Measurements from ENCODE around the gene ARMH4.

ARMH4 gene

GRCh38 chr14:58099682-58100081 is 52.3 kb downstream of the ARMH4 start:
- Mint-ChIP-seq H3K27ac (no peak overlapping the region), H3K9me3 (no peaks in the 10 kb centered on the region), H3K36me3 (ENCODE audit: low read depth) (no peaks in the 10 kb centered on the region), H3K27me3 (peaks cover 3% of the 10 kb centered on the region), H3K4me1 (ENCODE audit: low read depth) (no peaks in the 10 kb centered on the region), H3K4me3 (no peak overlapping the region)
- DNase-seq = no peak

GRCh38 chr14:58098507-58098906 is 53.5 kb downstream of the ARMH4 start:
- Mint-ChIP-seq H3K4me1 (ENCODE audit: low read depth) (no peaks in the 10 kb centered on the region), H3K9me3 (no peaks in the 10 kb centered on the region), H3K27ac (no peak overlapping the region), H3K36me3 (ENCODE audit: low read depth) (no peaks in the 10 kb centered on the region), H3K27me3 (no peaks in the 10 kb centered on the region), H3K4me3 (no peak overlapping the region)
- DNase-seq = no peak

GRCh38 chr14:58096731-58097130 is 55.3 kb downstream of the ARMH4 start:
- peaks cover 3% of the 10 kb centered on the region for H3K27me3 Mint-ChIP-seq
- H3K36me3 Mint-ChIP-seq (ENCODE audit: low read depth) = no peaks in the 10 kb centered on the region
- no peak overlapping the region for H3K4me3 Mint-ChIP-seq

GRCh38 chr14:58091883-58092630 is 60.0 kb downstream of the ARMH4 start:
- no peaks in the 10 kb centered on the region for H3K4me1 Mint-ChIP-seq (ENCODE audit: low read depth)
- no peaks in the 10 kb centered on the region for H3K9me3 Mint-ChIP-seq
- H3K36me3 Mint-ChIP-seq (ENCODE audit: low read depth) = no peaks in the 10 kb centered on the region
- no peak for DNase-seq
- no peak overlapping the region for H3K4me3 Mint-ChIP-seq
- no peak overlapping the region for H3K27ac Mint-ChIP-seq
- peaks cover 10% of the 10 kb centered on the region for H3K27me3 Mint-ChIP-seq

More at GRCh38 chr14:58096731-58097130, 55.3 kb downstream of the ARMH4 start:
- no peaks in the 10 kb centered on the region for H3K9me3 Mint-ChIP-seq
- no peak overlapping the region for H3K27ac Mint-ChIP-seq
- no peaks in the 10 kb centered on the region for H3K4me1 Mint-ChIP-seq (ENCODE audit: low read depth)
- no peak for DNase-seq

- Mint-ChIP-seq H3K9me3 (no peaks in the 10 kb centered on the region), H3K27me3 (peaks cover 22% of the 10 kb centered on the region), H3K36me3 (ENCODE audit: low read depth) (no peaks in the 10 kb centered on the region), H3K27ac (no peak overlapping the region), H3K4me3 (no peak overlapping the region), H3K4me1 (ENCODE audit: low read depth) (no peaks in the 10 kb centered on the region)
- DNase-seq = no peak
Measured at GRCh38 chr14:58089612-58090011, 62.4 kb downstream of the ARMH4 start.

- Mint-ChIP-seq H3K9me3 (no peaks in the 10 kb centered on the region), H3K27ac (no peak overlapping the region), H3K27me3 (peaks cover 29% of the 10 kb centered on the region), H3K4me1 (ENCODE audit: low read depth) (no peaks in the 10 kb centered on the region), H3K4me3 (no peak overlapping the region), H3K36me3 (ENCODE audit: low read depth) (no peaks in the 10 kb centered on the region)
- DNase-seq = no peak
Measured at GRCh38 chr14:58088961-58089360, 63.1 kb downstream of the ARMH4 start.

- Mint-ChIP-seq H3K27ac (no peak overlapping the region), H3K9me3 (no peaks in the 10 kb centered on the region), H3K4me1 (ENCODE audit: low read depth) (peaks cover 2% of the 10 kb centered on the region)
Measured at GRCh38 chr14:58085877-58086276, 66.1 kb downstream of the ARMH4 start.

GRCh38 chr14:58082491-58083098 is 69.4 kb downstream of the ARMH4 start:
- no peaks in the 10 kb centered on the region for H3K9me3 Mint-ChIP-seq
- no peak overlapping the region for H3K4me3 Mint-ChIP-seq
- H3K27me3 Mint-ChIP-seq = peaks cover 45% of the 10 kb centered on the region
- H3K4me1 Mint-ChIP-seq (ENCODE audit: low read depth) = peaks cover 2% of the 10 kb centered on the region
- no peak for DNase-seq
- no peak overlapping the region for H3K27ac Mint-ChIP-seq
- H3K36me3 Mint-ChIP-seq (ENCODE audit: low read depth) = no peaks in the 10 kb centered on the region

More at GRCh38 chr14:58085877-58086276, 66.1 kb downstream of the ARMH4 start:
- no peaks in the 10 kb centered on the region for H3K36me3 Mint-ChIP-seq (ENCODE audit: low read depth)
- peaks cover 35% of the 10 kb centered on the region for H3K27me3 Mint-ChIP-seq
- no peak overlapping the region for H3K4me3 Mint-ChIP-seq
- no peak for DNase-seq

GRCh38 chr14:58082011-58082410 is 70.0 kb downstream of the ARMH4 start:
- Mint-ChIP-seq H3K4me3 (no peak overlapping the region), H3K9me3 (no peaks in the 10 kb centered on the region), H3K36me3 (ENCODE audit: low read depth) (no peaks in the 10 kb centered on the region), H3K4me1 (ENCODE audit: low read depth) (peaks cover 2% of the 10 kb centered on the region), H3K27me3 (peaks cover 39% of the 10 kb centered on the region), H3K27ac (no peak overlapping the region)
- no peak for DNase-seq

GRCh38 chr14:58078471-58078870 is 73.5 kb downstream of the ARMH4 start:
- H3K27ac Mint-ChIP-seq = no peak overlapping the region
- H3K4me1 Mint-ChIP-seq (ENCODE audit: low read depth) = peaks cover 2% of the 10 kb centered on the region
- DNase-seq = no peak
- no peaks in the 10 kb centered on the region for H3K9me3 Mint-ChIP-seq
- peaks cover 25% of the 10 kb centered on the region for H3K27me3 Mint-ChIP-seq
- H3K4me3 Mint-ChIP-seq = no peak overlapping the region
- no peaks in the 10 kb centered on the region for H3K36me3 Mint-ChIP-seq (ENCODE audit: low read depth)

GRCh38 chr14:58078068-58078467 is 73.9 kb downstream of the ARMH4 start:
- H3K4me3 Mint-ChIP-seq = no peak overlapping the region
- H3K9me3 Mint-ChIP-seq = no peaks in the 10 kb centered on the region
- peaks cover 2% of the 10 kb centered on the region for H3K4me1 Mint-ChIP-seq (ENCODE audit: low read depth)
- H3K27ac Mint-ChIP-seq = no peak overlapping the region
- no peaks in the 10 kb centered on the region for H3K36me3 Mint-ChIP-seq (ENCODE audit: low read depth)
- peaks cover 29% of the 10 kb centered on the region for H3K27me3 Mint-ChIP-seq
- DNase-seq = no peak

GRCh38 chr14:58077621-58078020 is 74.4 kb downstream of the ARMH4 start:
- Mint-ChIP-seq H3K4me1 (ENCODE audit: low read depth) (peaks cover 2% of the 10 kb centered on the region), H3K9me3 (no peaks in the 10 kb centered on the region), H3K4me3 (no peak overlapping the region), H3K27ac (no peak overlapping the region), H3K36me3 (ENCODE audit: low read depth) (no peaks in the 10 kb centered on the region), H3K27me3 (peaks cover 24% of the 10 kb centered on the region)
- no peak for DNase-seq

GRCh38 chr14:58073516-58073915 is 78.5 kb downstream of the ARMH4 start:
- Mint-ChIP-seq H3K9me3 (no peaks in the 10 kb centered on the region), H3K4me1 (ENCODE audit: low read depth) (no peaks in the 10 kb centered on the region), H3K27ac (no peak overlapping the region), H3K4me3 (no peak overlapping the region), H3K36me3 (ENCODE audit: low read depth) (no peaks in the 10 kb centered on the region), H3K27me3 (peaks cover 13% of the 10 kb centered on the region)
- DNase-seq = no peak

GRCh38 chr14:58072288-58073071 is 79.5 kb downstream of the ARMH4 start:
- DNase-seq = peak; percentile 34
- H3K36me3 Mint-ChIP-seq (ENCODE audit: low read depth) = no peaks in the 10 kb centered on the region
- no peaks in the 10 kb centered on the region for H3K9me3 Mint-ChIP-seq
- H3K27me3 Mint-ChIP-seq = peaks cover 13% of the 10 kb centered on the region
- H3K27ac Mint-ChIP-seq = no peak overlapping the region
- H3K4me1 Mint-ChIP-seq (ENCODE audit: low read depth) = no peaks in the 10 kb centered on the region
- no peak overlapping the region for H3K4me3 Mint-ChIP-seq

GRCh38 chr14:58071341-58071740 is 80.7 kb downstream of the ARMH4 start:
- Mint-ChIP-seq H3K4me3 (no peak overlapping the region), H3K36me3 (ENCODE audit: low read depth) (no peaks in the 10 kb centered on the region), H3K27ac (no peak overlapping the region), H3K4me1 (ENCODE audit: low read depth) (no peaks in the 10 kb centered on the region), H3K9me3 (no peaks in the 10 kb centered on the region), H3K27me3 (peaks cover 15% of the 10 kb centered on the region)
- DNase-seq = no peak

Measured in activated T-cell treated with anti-CD3 and anti-CD28 coated beads, Interleukin-2, amount 50 U/mL, for 24 hours (primary cell).